NCI-H82 treated with DMSO at 0.1 percent for 48 hours (cell line): ENCODE results near the gene ZNF493.

ENCODE experiments used
- DNase-seq: peaks from one replicate; lab custom pipeline; 2025; ENCODE audit not compliant: unreplicated experiment; lab: John Stamatoyannopoulos, UW

Gene ZNF493

DNA sequence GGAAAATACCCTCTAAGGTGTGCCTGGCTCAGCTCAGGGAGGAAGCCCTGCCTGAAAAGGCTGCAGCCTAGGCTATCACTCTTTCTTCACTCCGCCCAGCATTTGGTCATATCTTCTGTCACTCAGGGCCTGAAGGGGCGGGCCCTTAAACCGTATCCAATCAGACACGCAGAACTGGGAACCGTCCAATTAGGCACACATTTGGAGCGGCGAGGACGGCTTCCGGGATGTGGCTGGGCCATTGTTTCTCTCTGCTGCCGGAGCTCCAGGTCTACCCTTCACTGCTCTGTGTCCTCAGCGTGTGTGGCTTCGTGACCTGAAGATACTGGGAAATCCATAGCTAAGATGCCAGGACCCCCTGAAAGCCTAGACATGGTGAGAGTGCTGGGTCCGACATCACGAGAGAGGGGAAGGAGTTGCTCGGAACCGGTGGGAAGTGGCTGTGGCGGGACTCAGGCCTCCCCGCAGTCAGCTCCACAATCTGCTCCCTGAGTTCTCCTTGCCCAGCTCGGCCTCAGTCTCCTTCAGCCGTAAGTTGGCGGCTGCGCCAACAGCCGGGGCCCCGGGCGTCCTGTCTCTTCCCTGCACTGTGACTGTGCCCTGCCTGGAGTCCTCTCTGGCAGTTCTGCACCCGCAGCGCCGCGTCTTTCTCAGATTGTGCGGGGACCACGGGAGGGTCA is at the start of gene ZNF493:
ZNF493 (plus strand) TSS at position 241 of the 680 bp plus-strand sequence; CDS start at position 346, 105 bp downstream.
- peak; percentile 94 for DNase-seq

DNA sequence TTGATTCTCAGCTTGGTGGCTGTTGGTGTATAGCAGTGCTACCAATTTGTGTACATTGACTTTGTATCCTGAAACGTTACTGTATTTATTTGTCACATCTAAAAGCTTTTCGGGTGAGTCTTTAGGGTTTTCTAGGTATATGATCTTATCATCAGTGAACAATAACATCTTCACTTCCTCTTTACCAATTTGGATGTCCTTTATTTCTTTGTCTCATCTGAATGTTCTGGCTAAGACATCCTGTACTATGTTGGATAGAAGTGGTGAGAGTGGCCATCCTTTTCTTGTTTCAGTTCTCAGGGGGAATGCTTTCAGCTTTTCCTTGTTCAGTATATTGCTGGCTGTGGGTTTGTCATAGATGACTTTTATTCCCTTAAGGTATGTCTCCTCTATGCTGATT is 44.1 kb upstream of the ZNF493 start:
- DNase-seq, result no peak

DNA sequence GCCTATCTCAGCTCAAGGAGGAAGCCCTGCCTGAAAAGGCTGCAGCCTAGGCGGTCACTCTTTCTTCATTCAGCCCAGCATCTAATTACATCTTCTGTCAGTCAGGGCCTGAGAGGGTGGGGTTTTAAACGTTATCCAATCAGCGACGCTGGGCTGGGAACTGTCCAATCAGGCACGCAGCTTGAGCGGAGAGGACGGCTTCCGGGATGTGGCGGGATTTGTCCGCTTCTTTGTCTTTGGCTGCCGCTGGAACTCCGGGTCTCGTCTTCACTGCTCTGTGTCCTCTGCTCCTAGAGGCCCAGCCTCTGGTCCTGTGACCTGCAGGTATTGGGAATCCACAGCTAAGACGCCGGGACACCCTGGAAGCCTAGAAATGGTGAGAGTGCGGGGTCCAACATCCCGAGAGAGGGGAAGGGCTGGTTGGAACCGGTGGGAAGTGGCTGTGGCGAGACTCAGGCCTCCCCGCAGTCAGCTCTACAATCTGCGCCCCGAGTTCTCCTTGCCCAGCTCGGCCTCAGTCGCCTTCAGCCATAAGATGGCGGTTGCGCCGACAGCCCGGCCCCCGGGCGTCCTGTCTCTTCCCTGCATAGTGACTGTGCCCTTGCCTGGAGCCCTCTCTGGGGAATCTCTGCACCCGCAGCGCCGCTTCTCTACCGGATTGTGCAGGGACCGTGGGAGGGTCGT is 38.0 kb upstream of the ZNF493 start, which contains the start of gene ZNF738:
ZNF738 (plus strand) TSS at position 233 of the 684 bp plus-strand sequence; CDS start at position 374, 141 bp downstream.
- peak; percentile 93 for DNase-seq

DNA sequence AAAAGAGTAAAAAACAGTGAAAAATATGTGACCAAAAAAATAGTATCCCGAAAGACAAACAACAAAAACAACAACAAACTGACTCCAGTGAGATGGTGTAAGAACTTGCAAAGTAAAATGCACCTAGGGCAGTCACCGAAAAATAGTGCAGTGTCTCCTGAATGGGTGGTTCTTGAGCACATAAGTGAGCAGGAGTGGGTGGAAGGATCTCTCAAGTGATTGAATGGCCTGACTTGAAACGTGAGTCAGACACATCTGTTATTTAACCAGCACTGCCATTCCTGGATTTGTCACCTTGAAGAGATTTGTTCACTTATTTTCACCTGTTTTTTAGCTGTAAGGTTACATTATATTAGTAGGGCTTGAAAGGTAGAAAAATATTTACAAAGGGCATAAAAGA is 34.6 kb upstream of the ZNF493 start:
- DNase-seq, result no peak

DNA sequence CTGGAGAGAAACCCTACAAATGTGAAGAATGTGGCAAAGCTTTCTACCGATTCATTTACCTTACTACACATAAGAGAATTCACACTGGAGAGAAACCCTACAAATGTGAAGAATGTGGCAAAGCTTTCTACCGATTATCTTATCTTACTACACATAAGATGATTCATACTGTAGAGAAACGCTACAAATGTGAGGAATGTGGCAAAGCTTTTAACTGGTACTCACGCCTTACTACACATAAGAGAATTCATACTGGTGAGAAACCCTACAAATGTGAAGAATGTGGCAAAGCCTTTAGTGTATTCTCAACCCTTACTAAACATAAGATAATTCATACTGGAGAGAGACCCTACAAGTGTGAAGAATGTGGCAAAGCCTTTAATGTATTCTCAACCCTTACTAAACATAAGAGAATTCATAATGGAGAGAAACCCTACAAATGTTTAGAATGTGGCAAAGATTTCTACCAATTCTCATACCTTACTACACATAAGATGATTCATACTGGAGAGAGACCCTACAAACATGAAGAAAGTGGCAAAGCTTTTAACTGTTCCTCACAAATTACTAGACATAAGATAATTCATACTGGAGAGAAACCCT is 12.9 kb upstream of the ZNF493 start:
- DNase-seq, result no peak

DNA sequence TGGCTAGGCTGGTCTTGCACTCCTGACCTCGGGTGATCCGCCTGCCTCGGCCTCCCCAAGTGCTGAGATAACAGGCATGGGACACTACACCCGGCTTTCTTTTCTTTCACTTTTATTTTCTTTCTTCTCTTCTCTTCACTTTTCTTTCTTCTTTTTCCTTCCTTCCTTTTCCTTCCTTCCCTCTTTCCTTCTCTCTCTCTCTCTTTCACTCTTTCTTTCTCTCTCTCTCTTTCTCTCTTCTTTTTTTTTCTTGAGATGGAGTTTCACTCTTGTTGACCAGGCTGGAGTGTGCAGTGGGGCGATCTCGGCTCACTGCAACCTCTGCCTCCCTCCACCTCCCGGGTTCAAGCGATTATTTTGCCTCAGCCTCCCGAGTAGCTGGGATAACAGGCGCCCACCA is 812 bp upstream of the ZNF493 start:
- no peak for DNase-seq

DNA sequence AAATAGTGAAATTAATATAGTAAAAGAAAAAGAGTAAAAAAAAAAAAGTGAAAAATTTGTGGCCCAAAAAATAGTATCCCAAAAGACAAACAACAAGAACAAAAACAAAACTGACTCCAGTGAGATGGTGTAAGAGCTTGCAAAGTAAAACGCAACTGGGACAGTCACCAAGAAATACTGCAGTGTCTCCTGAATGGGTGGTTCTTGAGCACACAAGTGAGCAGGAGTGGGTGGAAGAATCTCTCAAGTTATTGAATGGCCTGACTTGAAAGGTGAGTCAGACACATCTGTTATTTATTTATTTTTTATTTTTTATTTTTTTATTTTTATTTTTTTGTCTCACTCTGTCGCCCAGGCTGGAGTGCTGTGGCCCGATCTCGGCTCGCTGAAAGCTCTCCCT is 1.9 kb downstream of the ZNF493 start:
- DNase-seq, result no peak

DNA sequence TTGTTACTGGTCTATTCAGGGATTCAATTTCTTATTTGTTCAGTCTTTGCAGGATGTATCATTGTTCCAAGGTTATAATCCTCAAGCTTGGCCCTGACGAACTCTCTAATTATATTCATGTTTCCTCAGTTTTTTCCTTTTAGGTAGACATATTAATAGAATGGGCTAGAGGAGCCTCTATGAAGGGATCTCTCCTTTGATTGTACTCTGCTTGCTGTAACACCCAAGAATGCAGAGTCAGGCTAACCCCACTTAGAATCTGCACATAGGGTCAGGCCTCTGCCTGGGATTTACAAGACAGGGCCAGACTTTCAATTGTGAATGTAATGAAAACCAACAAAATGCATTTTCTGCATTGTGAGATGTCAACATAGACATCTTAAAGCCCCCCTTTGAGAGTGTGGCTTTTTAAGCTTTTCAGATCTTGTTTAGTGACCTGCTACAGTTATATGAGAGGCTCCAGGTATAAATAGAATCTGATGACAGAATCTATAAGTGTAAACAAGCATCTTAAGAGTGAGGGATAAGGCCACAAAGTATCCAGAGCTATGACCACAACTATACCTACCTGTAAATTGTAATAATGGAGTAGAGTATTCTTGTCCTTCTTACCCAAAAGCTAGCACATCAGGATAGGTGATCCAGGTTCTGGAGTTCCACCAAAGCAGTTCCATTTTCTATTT is 5.5 kb downstream of the ZNF493 start:
- DNase-seq, result no peak

DNA sequence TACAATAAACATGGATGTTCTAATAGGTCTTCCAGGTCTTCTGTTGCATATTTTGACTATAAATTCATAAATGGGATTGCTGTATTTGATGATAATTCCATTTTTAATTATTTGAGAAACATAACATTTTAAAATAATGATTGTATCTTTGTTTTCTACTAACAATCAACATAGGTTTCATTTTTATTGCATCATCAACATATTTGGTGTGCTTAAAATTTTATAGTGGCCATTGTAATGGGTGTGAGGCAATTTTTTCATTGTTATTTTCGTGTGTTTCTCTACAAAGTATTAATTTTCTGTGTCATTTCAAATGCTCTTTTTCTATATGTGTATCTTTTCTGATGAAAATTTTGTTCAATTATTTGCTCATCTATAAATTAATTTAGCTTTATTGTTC is 13.2 kb downstream of the ZNF493 start:
- DNase-seq, result no peak

DNA sequence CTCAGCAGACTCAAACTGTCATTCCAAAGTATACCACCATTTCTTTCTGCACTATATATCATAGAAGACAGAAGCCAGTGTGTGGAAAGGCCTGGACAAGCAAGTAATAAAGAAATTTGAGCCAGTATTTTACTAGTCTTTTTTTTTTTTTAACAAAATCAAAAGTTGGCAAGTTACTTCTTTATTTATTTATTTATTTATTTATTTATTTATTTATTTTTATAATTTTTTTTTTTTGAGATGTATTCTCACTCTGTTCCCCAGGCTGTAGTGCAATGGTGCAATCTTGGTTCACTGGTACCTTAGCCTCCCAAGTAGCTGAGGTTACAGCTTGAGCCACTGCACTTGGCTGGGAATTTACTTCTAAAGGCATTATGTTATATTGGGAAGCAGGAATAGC is 25.3 kb downstream of the ZNF493 start:
- no peak for DNase-seq

DNA sequence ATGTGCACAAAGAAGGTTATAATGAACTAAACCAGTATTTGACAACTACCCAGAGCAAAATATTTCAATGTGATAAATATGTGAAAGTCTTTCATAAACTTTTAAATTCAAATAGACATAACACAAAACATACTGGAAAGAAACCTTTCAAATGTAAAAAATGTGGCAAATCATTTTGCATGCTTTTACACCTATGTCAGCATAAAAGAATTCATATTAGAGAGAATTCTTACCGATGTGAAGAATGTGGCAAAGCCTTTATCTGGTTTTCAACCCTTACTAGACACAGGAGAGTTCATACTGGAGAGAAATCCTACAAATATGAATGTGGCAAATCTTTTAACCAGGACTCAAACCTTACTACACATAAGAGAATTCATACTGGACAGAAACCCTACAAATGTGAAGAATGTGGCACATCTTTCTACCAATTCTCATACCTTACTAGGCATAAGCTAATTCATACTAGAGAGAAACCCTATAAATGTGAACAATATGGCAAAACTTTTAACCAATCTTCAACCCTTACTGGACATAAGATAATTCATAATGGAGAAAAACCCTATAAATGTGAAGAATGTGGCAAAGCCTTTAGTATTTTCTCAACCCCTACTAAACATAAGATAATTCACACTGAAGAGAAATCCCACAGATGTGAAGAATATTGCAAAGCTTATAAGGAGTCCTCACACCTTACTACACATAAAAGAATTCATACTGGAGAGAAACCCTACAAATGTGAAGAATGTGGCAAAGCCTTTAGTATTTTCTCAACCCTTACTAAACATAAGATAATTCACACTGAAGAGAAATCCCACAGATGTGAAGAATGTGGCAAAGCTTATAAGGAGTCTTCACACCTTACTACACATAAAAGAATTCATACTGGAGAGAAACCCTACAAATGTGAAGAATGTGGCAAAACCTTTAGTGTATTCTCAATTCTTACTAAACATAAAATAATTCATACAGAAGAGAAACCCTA is 26.4 kb downstream of the ZNF493 start:
- DNase-seq, result no peak

DNA sequence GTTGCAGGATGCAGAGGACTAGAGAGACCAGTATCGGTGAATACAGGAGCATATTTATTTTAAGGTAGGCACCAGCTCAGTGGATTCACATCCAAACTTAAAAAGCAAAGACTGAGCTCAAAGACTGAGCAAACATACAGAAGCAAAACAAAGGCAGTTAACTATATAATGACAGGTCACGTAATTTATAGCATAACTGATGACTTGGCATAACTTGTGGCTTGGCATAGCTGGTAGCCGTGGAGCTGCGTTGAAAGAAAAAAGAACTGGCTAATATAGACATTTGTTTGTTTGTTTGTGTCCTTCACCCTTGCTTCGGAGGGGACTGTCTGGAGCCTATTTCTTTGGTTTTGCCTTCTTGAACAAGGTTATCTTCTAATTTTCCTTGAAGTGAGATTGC is 33.7 kb downstream of the ZNF493 start:
- DNase-seq, result no peak

DNA sequence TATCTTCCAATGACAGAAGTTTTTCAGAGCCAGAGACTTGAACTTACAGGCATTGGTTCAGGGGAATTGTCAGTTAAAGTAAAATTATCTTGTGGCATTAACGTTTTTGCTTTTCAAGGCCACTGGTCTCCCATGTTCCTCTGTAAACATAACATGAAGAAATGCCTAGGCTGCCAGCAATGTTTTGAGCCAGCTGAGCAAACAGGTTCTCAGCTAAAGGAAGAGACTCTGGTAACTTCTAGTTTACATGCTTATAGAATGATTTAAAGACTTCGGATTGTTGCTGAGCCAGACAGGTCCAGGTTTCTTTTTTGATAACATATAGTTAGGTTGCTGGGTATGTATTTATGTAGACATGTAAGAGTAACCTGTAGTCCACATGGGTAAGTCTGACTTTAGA is 35.7 kb downstream of the ZNF493 start:
- no peak for DNase-seq

DNA sequence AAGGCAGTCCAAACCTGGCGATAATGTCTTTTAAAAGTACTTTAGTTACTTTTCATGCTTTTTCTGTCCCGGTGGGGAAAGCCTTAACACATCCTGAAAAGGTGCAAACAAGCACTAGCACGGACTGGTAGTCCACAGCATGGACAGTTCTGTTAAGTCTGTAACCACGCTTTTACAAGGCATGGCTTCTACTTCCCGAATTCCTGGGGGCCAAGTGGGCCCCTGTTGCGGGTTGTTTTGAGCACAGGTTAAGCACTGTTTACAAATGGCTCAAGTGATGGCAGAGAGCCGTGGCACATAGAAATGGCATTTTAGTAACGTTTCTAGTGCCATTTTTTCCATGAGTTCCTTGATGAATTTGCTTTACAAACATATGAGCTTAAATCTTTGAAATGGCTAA is 37.6 kb downstream of the ZNF493 start:
- DNase-seq, result no peak

DNA sequence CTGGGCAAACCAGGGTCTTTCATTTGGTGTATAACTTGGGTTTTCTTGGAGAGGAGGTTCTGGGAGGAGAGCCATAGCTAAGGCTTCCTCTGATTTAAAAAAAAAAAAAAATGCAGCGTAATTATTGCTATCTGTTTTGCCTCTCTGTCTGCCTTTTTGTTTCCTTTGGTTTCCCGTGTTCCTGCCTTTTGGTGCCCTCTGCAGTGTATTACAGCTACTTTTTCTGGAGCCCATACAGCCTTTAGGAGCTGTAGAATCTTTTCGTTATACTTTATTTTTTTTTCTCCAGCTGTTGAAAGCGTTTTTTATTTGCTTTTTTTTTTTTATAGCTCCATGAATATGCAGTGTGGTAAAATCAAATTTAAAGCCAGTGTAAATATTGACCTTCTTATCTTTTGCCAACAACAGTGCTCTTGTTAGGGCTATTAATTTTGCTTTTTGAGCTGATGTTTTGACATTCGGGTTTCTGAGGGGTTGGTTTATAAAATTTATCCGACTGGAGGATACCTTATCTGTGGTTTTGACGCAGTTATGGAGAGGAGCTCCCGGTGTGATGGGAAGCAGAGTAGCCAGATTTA is 38.1 kb downstream of the ZNF493 start:
- DNase-seq, result no peak

DNA sequence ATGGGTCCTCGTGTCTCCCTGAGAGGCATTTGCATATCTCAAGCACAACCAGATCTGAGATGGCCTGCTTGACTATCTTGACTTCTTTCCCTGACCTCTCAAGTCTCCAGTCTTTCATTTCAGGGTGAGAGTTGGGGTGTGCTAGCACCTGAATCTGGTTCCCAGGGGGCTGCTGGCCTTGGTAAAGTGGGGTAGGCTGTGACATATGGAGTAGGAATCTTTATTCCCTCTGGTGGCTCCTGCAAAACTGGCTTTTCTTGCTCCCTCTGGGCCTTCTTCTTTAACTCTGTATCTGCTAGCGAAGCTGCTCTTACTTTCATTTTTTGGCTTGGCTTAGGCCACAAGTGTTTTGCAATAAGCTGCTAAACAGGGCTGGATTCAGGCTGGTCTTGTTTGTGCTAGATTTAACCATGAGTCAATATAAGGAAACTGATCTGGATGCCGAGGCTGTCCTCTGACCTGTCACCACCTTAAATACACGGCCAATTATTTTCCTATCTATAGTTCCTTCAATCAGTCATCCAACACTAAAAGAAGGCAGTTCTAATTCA is 42.3 kb downstream of the ZNF493 start:
- DNase-seq, result no peak

DNA sequence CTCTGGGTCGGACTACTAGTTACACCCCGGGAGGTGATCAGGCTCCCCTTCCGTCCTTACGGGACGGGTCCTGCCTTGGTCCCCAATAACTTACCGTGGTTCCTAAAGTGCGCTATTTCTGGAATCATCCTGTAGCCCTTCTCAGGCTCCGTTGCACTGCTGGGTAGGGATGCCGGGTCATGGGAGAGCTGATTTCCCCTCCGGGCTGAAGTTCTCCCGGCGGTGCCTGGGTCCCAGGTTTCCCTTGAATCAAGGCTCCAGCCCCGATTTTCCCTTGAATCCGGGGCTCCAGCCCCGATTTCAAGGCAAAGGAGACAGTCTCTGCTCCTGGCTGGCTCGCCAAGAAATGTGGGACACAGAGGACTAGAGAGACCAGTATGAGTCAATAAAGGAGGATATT is 43.4 kb downstream of the ZNF493 start:
- no peak for DNase-seq

DNA sequence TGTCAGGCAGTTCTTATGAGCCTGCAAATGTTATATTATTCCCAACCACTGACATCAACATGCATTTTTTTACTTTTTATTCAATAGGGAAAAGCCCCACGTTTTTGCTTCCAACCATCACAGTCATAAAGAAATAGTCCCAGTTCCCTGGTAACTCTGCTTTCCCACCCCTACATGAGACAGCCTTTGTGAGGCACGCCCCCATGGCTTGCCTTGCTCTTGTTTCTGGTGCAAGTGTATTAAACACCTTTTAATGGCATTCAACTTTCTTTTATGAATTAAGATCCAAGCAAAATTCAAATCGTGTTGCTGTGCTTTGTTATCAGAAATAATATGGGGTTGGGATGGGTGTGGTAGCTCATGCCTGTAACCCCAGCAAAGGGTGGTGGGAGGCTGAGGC is 54.3 kb downstream of the ZNF493 start:
- DNase-seq, result no peak

DNA sequence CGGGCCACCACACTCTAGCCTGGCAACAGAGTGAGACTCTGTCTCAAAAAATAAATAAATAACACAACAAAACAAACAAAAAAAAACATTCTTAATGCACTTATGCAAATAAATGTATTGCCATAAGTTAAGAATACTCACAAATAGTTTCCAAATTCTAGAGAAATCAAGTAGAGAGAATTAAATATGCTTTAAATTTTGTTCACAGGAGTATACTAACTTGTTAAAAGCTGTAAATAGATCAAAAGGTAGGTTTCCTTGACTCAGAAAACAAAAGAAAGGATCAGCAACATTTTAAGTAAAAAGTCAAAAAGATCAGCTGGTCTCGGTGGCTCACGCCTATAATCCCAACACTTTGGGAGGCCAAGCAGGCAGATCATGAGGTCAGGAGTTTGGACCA is 58.0 kb downstream of the ZNF493 start:
- no peak for DNase-seq

DNA sequence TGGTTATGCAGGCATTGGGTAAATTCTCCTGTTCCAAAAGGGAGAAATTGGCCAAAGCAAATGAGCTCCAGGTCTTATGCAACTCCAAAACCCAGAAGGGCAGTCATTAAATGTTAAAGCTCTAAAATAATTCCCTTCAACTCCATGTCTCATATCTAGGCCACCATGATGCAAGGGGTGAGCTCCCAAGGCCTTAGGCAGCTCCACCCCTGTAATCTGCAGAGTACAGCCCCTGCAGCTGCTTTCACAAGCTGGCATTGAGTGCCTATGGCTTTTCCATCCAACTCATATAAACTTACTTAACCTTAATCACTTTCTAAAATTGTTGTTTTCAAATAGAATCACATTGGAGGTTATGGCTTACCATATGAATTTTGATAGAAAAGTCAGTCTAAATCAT is 63.8 kb downstream of the ZNF493 start:
- no peak for DNase-seq
